Activated T-cell treated with anti-CD3 and anti-CD28 coated beads, Interleukin-2, amount 50 U/mL, for 24 hours (primary cell): Measurements from ENCODE around the gene TDRD10.

Experiments
- DNase-seq: peaks from one replicate; pipeline ENCODE4 v3.0.0-alpha.2; 2020
- H3K27ac Mint-ChIP-seq: 2 replicates; pipeline ENCODE4 v1.8.0; 2020; ENCODE audit warnings: mild to moderate bottlenecking, mixed read lengths
- H3K27me3 Mint-ChIP-seq: 2 replicates; pipeline ENCODE4 v1.8.0; 2020; ENCODE audit warnings: mixed read lengths
- H3K36me3 Mint-ChIP-seq: 2 replicates; pipeline ENCODE4 v1.8.0; 2020; ENCODE audit warnings: low read depth, mixed read lengths
- H3K4me1 Mint-ChIP-seq: 2 replicates; pipeline ENCODE4 v1.8.0; 2020; ENCODE audit warnings: low read depth, mixed read lengths
- H3K4me3 Mint-ChIP-seq: 2 replicates; pipeline ENCODE4 v1.8.0; 2020; ENCODE audit warnings: mild to moderate bottlenecking, moderate library complexity, mixed read lengths
- H3K9me3 Mint-ChIP-seq: 2 replicates; pipeline ENCODE4 v1.8.0; 2020; ENCODE audit warnings: mixed read lengths

Gene TDRD10

GRCh38 chr1:154567386-154568156, 65.6 kb downstream of the TDRD10 start, which contains the start of gene CHRNB2:
Gene CHRNB2, plus strand, starts transcription at chr1:154567778. Its CDS starts 267 bp downstream, at chr1:154568045.
- H3K27ac Mint-ChIP-seq, result no peak within 1 kb of the TSS

GRCh38 chr1:154568157-154568815, 66.3 kb downstream of the TDRD10 start:
- H3K4me3 Mint-ChIP-seq, result peak overlapping the region; percentile 21
- peaks cover 34% of the 10 kb centered on the region for H3K27me3 Mint-ChIP-seq
- H3K4me1 Mint-ChIP-seq, result peaks cover 8% of the 10 kb centered on the region

More at GRCh38 chr1:154567386-154568156, 65.6 kb downstream of the TDRD10 start, which contains the start of gene CHRNB2:
- H3K36me3 Mint-ChIP-seq, result no peaks in the 10 kb centered on the region
- H3K27me3 Mint-ChIP-seq, result peaks cover 34% of the 10 kb centered on the region
- H3K9me3 Mint-ChIP-seq, result no peaks in the 10 kb centered on the region
- peak within 1 kb of the TSS; percentile 37 for H3K4me3 Mint-ChIP-seq
- peaks cover 8% of the 10 kb centered on the region for H3K4me1 Mint-ChIP-seq
- peak; percentile 82 for DNase-seq

GRCh38 chr1:154571244-154571963, 69.4 kb downstream of the TDRD10 start:
- DNase-seq, result no peak
- peaks cover 8% of the 10 kb centered on the region for H3K4me1 Mint-ChIP-seq
- peak overlapping the region; percentile 34 for H3K27ac Mint-ChIP-seq
- peaks cover 31% of the 10 kb centered on the region for H3K27me3 Mint-ChIP-seq
- H3K9me3 Mint-ChIP-seq, result no peaks in the 10 kb centered on the region
- H3K36me3 Mint-ChIP-seq, result peaks cover 5% of the 10 kb centered on the region
- H3K4me3 Mint-ChIP-seq, result no peak overlapping the region

More at GRCh38 chr1:154568157-154568815, 66.3 kb downstream of the TDRD10 start:
- Mint-ChIP-seq H3K36me3 (no peaks in the 10 kb centered on the region), H3K9me3 (no peaks in the 10 kb centered on the region), H3K27ac (no peak overlapping the region)
- no peak for DNase-seq

- H3K36me3 Mint-ChIP-seq, result peaks cover 5% of the 10 kb centered on the region
- H3K27me3 Mint-ChIP-seq, result peaks cover 26% of the 10 kb centered on the region
- H3K4me3 Mint-ChIP-seq, result no peak overlapping the region
- no peaks in the 10 kb centered on the region for H3K9me3 Mint-ChIP-seq
- no peak for DNase-seq
- H3K4me1 Mint-ChIP-seq, result peaks cover 8% of the 10 kb centered on the region
- H3K27ac Mint-ChIP-seq, result no peak overlapping the region
Observed at GRCh38 chr1:154571964-154572288, 69.9 kb downstream of the TDRD10 start.

DNA sequence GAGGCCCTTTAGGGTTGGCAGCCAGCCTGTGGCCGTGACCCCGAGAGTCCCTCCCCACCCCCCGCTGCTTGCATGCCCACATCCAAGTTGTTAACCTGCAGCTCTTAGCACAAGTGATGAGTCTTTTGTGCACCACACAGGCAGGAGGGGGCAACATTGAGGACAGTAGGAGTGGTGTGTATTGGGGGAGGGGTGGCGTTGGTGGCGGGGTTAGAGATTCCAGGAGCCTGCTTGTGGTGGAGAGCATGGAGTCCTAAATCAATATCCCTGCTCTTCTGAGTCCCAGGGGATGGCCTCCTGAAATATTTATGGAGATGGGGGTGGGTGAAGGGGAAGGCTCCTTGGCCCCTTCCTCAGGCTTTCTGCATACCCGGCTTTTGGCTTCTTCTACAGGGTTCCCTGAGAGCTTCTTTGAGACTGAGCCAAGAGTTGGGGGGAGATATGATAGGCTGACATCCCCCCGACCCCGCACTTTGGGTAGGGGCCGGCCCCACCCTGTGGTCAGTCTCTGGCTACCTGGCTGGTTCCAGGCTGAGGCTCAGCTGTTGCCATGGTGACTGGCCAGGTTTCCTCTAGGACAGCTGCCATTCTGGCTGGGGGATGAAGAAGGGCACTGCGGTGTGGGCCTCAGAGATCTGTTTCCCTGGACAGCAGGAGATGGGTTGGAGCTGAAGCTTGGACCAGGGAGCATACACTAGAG, 70.6 kb downstream of the TDRD10 start:
- Mint-ChIP-seq H3K4me1 (peaks cover 4% of the 10 kb centered on the region), H3K9me3 (no peaks in the 10 kb centered on the region), H3K36me3 (peaks cover 8% of the 10 kb centered on the region), H3K27ac (peak overlapping the region; percentile 45), H3K27me3 (peaks cover 21% of the 10 kb centered on the region), H3K4me3 (no peak overlapping the region)
- DNase-seq, result no peak

GRCh38 chr1:154573168-154573510, 71.1 kb downstream of the TDRD10 start:
- Mint-ChIP-seq H3K4me3 (no peak overlapping the region), H3K4me1 (peaks cover under 1% of the 10 kb centered on the region), H3K27ac (peak overlapping the region; percentile 45), H3K9me3 (no peaks in the 10 kb centered on the region), H3K36me3 (peaks cover 13% of the 10 kb centered on the region), H3K27me3 (peaks cover 16% of the 10 kb centered on the region)
- DNase-seq, result no peak

- Mint-ChIP-seq H3K36me3 (peaks cover 29% of the 10 kb centered on the region), H3K4me1 (no peaks in the 10 kb centered on the region), H3K9me3 (no peaks in the 10 kb centered on the region), H3K27me3 (peaks cover 3% of the 10 kb centered on the region), H3K4me3 (no peak overlapping the region), H3K27ac (no peak overlapping the region)
- no peak for DNase-seq
Observed at GRCh38 chr1:154574716-154575115, 72.7 kb downstream of the TDRD10 start.

DNA sequence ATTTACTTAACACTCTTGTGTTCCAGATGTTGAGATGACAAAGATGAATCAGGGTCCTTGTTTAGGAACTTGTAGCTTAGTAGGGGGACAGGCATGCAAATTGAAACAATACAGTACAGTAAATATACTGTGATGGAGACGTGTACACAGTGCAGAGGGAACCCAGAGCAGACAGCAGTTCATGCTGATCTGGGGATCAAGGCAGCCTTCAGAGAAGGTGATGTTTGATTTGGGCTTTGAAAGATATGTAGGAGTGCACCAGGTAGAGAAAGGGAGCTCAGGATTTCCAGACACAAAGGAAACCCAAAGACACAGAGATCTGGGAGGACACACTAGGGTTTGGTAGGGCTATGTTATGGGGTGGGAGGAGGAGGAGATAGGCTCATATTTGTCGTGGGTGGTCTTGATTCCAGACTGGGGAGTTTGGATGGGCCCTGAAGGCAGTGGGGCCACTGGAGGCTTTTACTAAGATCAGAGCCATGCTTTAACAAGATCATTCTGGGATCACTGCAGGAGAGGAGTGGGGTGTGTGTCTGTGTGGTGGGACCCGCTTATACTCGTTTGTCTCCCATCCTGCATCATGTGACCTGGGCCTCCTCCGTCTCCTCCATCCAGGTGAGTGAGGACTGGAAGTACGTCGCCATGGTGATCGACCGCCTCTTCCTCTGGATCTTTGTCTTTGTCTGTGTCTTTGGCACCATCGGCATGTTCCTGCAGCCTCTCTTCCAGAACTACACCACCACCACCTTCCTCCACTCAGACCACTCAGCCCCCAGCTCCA, 73.3 kb downstream of the TDRD10 start:
- H3K9me3 Mint-ChIP-seq, result no peaks in the 10 kb centered on the region
- H3K4me3 Mint-ChIP-seq, result no peak overlapping the region
- H3K4me1 Mint-ChIP-seq, result no peaks in the 10 kb centered on the region
- no peak overlapping the region for H3K27ac Mint-ChIP-seq
- peaks cover 35% of the 10 kb centered on the region for H3K36me3 Mint-ChIP-seq
- no peak for DNase-seq
- no peaks in the 10 kb centered on the region for H3K27me3 Mint-ChIP-seq

DNA sequence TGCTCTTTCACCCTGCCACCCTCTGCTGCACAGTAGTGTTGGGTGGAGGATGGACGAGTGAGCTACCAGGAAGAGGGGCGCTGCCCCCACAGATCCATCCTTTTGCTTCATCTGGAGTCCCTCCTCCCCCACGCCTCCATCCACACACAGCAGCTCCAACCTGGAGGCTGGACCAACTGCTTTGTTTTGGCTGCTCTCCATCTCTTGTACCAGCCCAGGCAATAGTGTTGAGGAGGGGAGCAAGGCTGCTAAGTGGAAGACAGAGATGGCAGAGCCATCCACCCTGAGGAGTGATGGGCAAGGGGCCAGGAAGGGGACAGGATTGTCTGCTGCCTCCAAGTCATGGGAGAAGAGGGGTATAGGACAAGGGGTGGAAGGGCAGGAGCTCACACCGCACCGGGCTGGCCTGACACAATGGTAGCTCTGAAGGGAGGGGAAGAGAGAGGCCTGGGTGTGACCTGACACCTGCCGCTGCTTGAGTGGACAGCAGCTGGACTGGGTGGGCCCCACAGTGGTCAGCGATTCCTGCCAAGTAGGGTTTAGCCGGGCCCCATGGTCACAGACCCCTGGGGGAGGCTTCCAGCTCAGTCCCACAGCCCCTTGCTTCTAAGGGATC, 74.0 kb downstream of the TDRD10 start:
- H3K36me3 Mint-ChIP-seq, result peaks cover 42% of the 10 kb centered on the region
- DNase-seq, result no peak
- H3K27me3 Mint-ChIP-seq, result no peaks in the 10 kb centered on the region
- H3K4me1 Mint-ChIP-seq, result no peaks in the 10 kb centered on the region
- no peak overlapping the region for H3K27ac Mint-ChIP-seq
- H3K9me3 Mint-ChIP-seq, result no peaks in the 10 kb centered on the region
- no peak overlapping the region for H3K4me3 Mint-ChIP-seq

- no peak for DNase-seq
- Mint-ChIP-seq H3K9me3 (no peaks in the 10 kb centered on the region), H3K36me3 (peaks cover 56% of the 10 kb centered on the region), H3K4me1 (no peaks in the 10 kb centered on the region), H3K27ac (peak overlapping the region; percentile 59), H3K4me3 (no peak overlapping the region), H3K27me3 (no peaks in the 10 kb centered on the region)
Observed at GRCh38 chr1:154577346-154578057, 75.5 kb downstream of the TDRD10 start.

DNA sequence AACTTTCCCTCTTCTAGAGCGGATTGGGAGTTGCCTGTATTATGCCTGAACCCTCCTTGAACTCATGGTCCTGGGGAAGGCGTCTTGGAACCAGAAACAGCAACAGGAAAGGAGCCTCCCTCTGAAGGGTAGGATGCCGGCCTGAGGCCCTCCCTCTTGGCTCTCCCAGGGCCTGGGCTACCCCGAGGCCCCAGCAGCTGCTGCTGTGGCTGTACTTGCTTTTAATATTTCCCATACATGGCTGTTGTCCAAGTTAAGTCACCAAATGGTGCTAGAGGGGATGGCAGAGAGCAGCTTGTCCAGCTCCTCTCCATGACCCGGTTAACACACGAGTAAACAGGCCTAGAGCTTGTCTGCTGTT, 76.0 kb downstream of the TDRD10 start:
- Mint-ChIP-seq H3K4me1 (no peaks in the 10 kb centered on the region), H3K27ac (no peak overlapping the region)

DNA sequence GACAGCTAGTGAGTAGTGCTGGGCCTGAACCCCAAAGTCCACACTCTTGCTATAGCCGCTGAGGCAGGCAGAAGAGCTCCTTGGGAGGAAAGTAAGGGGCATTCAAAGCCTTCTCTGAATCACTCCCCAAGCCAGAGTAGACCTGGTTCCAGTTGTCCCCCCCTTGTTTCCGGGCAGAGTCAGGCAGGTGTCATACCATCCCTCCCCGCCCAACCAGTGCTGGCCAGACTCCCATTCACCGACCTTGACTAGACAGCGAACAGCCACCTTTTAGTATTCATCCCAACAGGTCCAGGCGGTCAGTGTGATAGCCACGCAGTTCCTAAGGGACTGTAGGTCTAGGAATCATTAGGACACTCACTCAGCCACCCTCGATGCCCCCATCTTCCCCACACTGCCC, 77.4 kb downstream of the TDRD10 start:
- H3K4me3 Mint-ChIP-seq, result no peak overlapping the region
- H3K4me1 Mint-ChIP-seq, result no peaks in the 10 kb centered on the region
- no peak overlapping the region for H3K27ac Mint-ChIP-seq
- DNase-seq, result no peak
- no peaks in the 10 kb centered on the region for H3K27me3 Mint-ChIP-seq
- no peaks in the 10 kb centered on the region for H3K9me3 Mint-ChIP-seq
- peaks cover 75% of the 10 kb centered on the region for H3K36me3 Mint-ChIP-seq

More for the DNA sequence above, 76.0 kb downstream of the TDRD10 start:
- no peaks in the 10 kb centered on the region for H3K27me3 Mint-ChIP-seq
- H3K36me3 Mint-ChIP-seq, result peaks cover 62% of the 10 kb centered on the region
- H3K9me3 Mint-ChIP-seq, result no peaks in the 10 kb centered on the region
- H3K4me3 Mint-ChIP-seq, result no peak overlapping the region
- no peak for DNase-seq

GRCh38 chr1:154581766-154582165, 79.7 kb downstream of the TDRD10 start:
- H3K27me3 Mint-ChIP-seq, result no peaks in the 10 kb centered on the region
- peaks cover 94% of the 10 kb centered on the region for H3K36me3 Mint-ChIP-seq
- DNase-seq, result no peak
- H3K4me1 Mint-ChIP-seq, result no peaks in the 10 kb centered on the region
- H3K4me3 Mint-ChIP-seq, result no peak overlapping the region
- no peaks in the 10 kb centered on the region for H3K9me3 Mint-ChIP-seq
- H3K27ac Mint-ChIP-seq, result peak overlapping the region; percentile 4
